Glutamatergic neuron (in vitro differentiated cells): ENCODE data around the gene ACLY. TPM values are rescaled to one million over a fixed set of nuclear protein-coding genes. Genes with fewer than 3 reads are reported as not detected.

ENCODE experiments used
- DNase-seq: peaks from one replicate; pipeline ENCODE4 v3.0.0; 2022
- H3K27ac Mint-ChIP-seq: one replicate; pipeline ENCODE4 v1.8.0; 2020; ENCODE audit warnings: mild to moderate bottlenecking, mixed read lengths, inconsistent platforms; ENCODE audit not compliant: unreplicated experiment
- H3K27me3 Mint-ChIP-seq: one replicate; pipeline ENCODE4 v1.8.0; 2020; ENCODE audit warnings: mild to moderate bottlenecking, moderate library complexity, mixed read lengths, inconsistent platforms; ENCODE audit not compliant: unreplicated experiment
- H3K36me3 Mint-ChIP-seq: one replicate; pipeline ENCODE4 v1.8.0; 2020; ENCODE audit warnings: mild to moderate bottlenecking, mixed read lengths, inconsistent platforms; ENCODE audit not compliant: unreplicated experiment
- H3K4me1 Mint-ChIP-seq: one replicate; pipeline ENCODE4 v1.8.0; 2020; ENCODE audit warnings: mild to moderate bottlenecking, low read depth, mixed read lengths, inconsistent platforms; ENCODE audit not compliant: unreplicated experiment
- H3K4me3 Mint-ChIP-seq: one replicate; pipeline ENCODE4 v1.8.0; 2020; ENCODE audit warnings: mild to moderate bottlenecking, mixed read lengths, inconsistent platforms; ENCODE audit not compliant: unreplicated experiment
- H3K9me3 Mint-ChIP-seq: one replicate; pipeline ENCODE4 v1.8.0; 2020; ENCODE audit warnings: mild to moderate bottlenecking, moderate library complexity, mixed read lengths, inconsistent platforms; ENCODE audit not compliant: unreplicated experiment
- total RNA-seq: library from RNA; stranded (reverse); fragmentation: NEBNext Ultra II Directional; extraction: Animal tissue kit (Norgen Biotek cat#: 25700); gene quantifications from one replicate; pipeline ENCODE4 v1.2.1, GENCODE V29; 2021; ENCODE audit not compliant: unreplicated experiment
- TF ChIP-seq, protein P1 (sequence below): fragments of 200-600 bp; sonication (generic); IDR thresholded peaks from one replicate; pipeline ENCODE4 v1.5.0; 2021; ENCODE audit not compliant: partially characterized antibody, unreplicated experiment

Gene ACLY
- total RNA-seq, 1 donor from 2014 or later, result 625 TPM

DNA sequence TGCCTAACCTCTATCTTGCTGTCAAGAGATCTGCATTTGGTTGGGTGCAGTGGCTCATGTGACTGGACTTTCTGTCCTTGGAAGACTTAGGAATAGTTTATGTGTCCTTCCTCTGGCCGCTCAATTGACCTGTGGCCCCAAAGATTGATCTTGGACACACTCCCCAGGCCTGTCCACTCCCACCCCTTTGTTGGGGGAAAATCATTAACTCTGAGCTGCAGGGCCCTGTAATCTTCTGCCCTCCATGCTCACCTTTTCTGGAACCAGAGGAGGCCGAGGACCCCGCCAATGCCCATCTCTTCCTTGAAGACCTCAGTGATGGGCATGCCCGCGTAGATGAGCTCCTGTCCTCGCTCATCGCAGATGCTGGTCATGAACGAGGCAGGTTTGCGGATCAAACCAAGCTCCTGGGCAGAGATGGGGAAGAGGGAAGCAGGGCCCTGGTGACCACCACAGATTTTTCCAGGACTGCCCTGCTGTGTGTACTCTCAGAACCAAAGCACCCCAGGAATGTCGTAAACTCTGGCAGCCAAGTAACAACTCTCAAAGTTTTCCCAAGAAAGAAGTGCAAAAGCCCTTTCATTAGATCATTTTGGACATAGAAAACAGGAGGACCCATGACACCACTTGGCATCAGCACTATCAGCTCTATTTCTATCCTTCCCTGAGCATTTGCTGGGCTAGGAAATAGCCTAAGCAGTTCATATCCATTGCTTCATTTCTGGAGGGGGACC is 45.0 kb downstream of the ACLY start:
- Mint-ChIP-seq H3K36me3 (peaks cover 8% of the 10 kb centered on the region), H3K4me1 (peaks cover 2% of the 10 kb centered on the region), H3K4me3 (no peak overlapping the region), H3K9me3 (peaks cover 9% of the 10 kb centered on the region), H3K27ac (no peak overlapping the region), H3K27me3 (peaks cover 12% of the 10 kb centered on the region)
- DNase-seq, result no peak
- TF ChIP-seq, protein P1, sequence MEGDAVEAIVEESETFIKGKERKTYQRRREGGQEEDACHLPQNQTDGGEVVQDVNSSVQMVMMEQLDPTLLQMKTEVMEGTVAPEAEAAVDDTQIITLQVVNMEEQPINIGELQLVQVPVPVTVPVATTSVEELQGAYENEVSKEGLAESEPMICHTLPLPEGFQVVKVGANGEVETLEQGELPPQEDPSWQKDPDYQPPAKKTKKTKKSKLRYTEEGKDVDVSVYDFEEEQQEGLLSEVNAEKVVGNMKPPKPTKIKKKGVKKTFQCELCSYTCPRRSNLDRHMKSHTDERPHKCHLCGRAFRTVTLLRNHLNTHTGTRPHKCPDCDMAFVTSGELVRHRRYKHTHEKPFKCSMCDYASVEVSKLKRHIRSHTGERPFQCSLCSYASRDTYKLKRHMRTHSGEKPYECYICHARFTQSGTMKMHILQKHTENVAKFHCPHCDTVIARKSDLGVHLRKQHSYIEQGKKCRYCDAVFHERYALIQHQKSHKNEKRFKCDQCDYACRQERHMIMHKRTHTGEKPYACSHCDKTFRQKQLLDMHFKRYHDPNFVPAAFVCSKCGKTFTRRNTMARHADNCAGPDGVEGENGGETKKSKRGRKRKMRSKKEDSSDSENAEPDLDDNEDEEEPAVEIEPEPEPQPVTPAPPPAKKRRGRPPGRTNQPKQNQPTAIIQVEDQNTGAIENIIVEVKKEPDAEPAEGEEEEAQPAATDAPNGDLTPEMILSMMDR, result no peak

DNA sequence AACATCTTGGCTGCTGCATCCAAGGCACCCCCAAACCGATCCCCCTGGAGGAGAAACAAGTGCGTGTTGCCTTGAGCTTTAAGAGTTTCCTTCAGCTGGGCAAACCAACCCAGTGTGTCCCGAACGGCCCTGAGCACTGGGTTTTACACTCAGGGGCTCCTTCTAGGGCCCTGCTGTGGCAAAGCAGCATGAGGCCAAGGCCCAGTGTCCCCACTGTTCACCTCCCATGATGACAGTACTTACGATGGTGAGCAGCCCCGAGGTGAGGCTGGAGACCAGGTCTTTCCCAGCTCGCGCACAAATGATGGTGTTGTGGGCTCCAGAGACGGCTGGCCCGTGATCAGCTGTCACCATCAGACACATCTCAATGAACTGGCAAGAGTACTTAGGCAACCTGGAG is 47.0 kb downstream of the ACLY start:
- Mint-ChIP-seq H3K9me3 (peaks cover 8% of the 10 kb centered on the region), H3K4me1 (no peaks in the 10 kb centered on the region), H3K27me3 (peaks cover 11% of the 10 kb centered on the region), H3K36me3 (no peaks in the 10 kb centered on the region), H3K27ac (peak overlapping the region; percentile 43), H3K4me3 (no peak overlapping the region)
- TF ChIP-seq, protein P1, result no peak
- no peak for DNase-seq

DNA sequence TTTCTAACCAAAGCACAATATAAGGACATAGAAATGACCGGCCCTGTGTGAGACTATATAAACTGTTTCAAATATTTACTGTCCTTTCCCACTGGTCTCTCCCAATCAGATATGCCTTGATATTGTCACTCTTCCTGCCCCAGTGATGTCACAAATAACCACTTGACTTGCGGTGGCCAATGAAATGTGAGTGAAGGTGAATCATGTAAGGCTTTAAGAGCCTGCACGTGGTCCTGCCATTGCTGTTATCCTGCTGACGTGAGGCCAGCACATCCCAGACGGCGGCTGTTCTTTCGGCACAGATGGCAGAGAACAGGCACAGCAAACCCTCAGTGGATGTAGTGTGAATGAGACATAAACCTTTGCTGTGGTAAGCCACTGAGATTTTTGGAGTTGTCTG is 48.1 kb downstream of the ACLY start:
- no peak for DNase-seq
- H3K9me3 Mint-ChIP-seq, result peaks cover 8% of the 10 kb centered on the region
- no peaks in the 10 kb centered on the region for H3K4me1 Mint-ChIP-seq
- peaks cover 12% of the 10 kb centered on the region for H3K27me3 Mint-ChIP-seq
- no peaks in the 10 kb centered on the region for H3K36me3 Mint-ChIP-seq
- H3K27ac Mint-ChIP-seq, result peak overlapping the region; percentile 22
- TF ChIP-seq, protein P1, result no peak
- no peak overlapping the region for H3K4me3 Mint-ChIP-seq

DNA sequence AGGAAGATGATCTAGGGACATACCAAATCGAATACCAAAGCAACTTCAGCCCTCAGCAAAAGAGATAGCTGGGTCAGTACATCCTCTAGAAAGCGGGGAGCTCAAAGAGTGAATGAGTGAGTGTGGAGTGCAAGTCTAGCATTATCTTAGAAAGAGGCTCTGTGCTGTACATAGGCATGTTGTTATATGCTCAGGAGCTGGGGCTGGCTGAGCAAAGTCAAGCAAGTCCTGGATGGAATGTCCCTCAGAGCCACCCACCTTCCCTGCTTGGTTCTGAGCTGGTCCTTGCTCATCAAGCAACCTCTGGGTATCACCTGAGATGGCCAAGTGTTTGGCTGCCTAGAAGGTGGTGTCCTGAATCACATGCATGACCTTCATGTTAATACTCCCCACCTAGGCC is 48.7 kb downstream of the ACLY start:
- DNase-seq, result no peak
- Mint-ChIP-seq H3K9me3 (peaks cover 10% of the 10 kb centered on the region), H3K36me3 (no peaks in the 10 kb centered on the region), H3K27me3 (peaks cover 14% of the 10 kb centered on the region), H3K27ac (no peak overlapping the region), H3K4me3 (no peak overlapping the region), H3K4me1 (no peaks in the 10 kb centered on the region)
- TF ChIP-seq, protein P1, result no peak

DNA sequence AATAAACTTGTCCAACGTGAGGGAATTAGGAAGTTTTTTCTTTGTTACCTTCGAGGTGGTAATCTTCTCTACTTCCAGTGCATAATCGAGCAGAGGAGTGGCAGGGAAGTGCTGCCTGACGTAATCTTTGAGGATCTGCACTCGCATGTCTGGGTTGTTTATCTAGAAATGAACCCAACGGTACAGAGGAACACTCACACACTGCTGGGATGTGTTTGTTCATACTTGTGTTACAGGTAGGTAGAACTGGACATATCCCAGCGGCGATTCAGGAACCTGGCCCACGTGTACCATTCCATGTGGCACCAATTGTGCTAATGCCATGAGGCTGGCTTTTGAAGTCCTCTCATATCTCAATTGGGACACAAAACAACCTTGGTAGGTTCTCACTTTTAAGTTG is 49.3 kb downstream of the ACLY start:
- Mint-ChIP-seq H3K4me3 (no peak overlapping the region), H3K27me3 (peaks cover 14% of the 10 kb centered on the region), H3K36me3 (no peaks in the 10 kb centered on the region), H3K27ac (no peak overlapping the region), H3K9me3 (peaks cover 6% of the 10 kb centered on the region), H3K4me1 (no peaks in the 10 kb centered on the region)
- TF ChIP-seq, protein P1, result no peak
- no peak for DNase-seq
